GM23338 (cell line): ENCODE data around the gene PCSK6.

Experiments
- EZH2 ChIP-seq: fragments of 200-600 bp; sonication (generic); IDR thresholded peaks from one replicate; pipeline ENCODE4 v1.8.0; 2017; ENCODE audit warnings: antibody characterized with exemption, mild to moderate bottlenecking, low read depth; ENCODE audit not compliant: unreplicated experiment
- JUNB ChIP-seq: IDR thresholded peaks from one replicate; pipeline ENCODE4 v1.6.1; 2016; ENCODE audit warnings: antibody characterized with exemption; ENCODE audit not compliant: unreplicated experiment
- POLR2AphosphoS5 ChIP-seq: IDR thresholded peaks from 2 replicates; pipeline ENCODE4 v1.6.1; 2016; ENCODE audit warnings: antibody characterized with exemption, low read depth
- TF ChIP-seq, protein P1 (sequence below), 2 experiments: fragments of 200-600 bp in 1 of 2; sonication (generic) in 1 of 2; conservative IDR thresholded peaks; 2 replicates each; pipeline versions ENCODE4 v1.5.1 to v1.6.1; 2016 to 2017; ENCODE audit warnings: antibody characterized with exemption in 2 of 2, low read depth in 2 of 2, mild to moderate bottlenecking in 2 of 2, moderate library complexity in 1 of 2
- TF ChIP-seq, protein P2 (sequence below): IDR thresholded peaks from one replicate; pipeline ENCODE4 v1.6.1; 2018; ENCODE audit warnings: antibody characterized with exemption; ENCODE audit not compliant: unreplicated experiment

DNA sequence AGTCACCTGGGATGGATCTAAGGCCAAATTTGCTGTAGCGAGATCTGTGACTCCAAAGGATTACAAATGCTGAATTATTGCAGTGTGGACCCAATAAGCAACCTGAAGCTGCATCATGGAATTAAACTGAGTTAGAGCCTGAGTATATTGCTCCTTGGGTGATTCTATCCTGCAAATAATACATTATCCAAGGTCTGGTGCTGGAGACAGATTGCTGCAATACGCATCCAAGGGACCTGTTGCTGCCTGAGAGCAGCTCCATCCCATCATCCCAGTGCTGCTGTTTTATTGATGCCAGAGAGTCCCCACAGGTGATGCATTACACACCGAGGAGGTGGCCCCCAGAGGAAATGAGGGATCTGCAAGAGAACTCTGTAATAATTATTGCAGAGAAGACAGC lies 31.6 kb upstream of the PCSK6 start:
- TF ChIP-seq EZH2 (no peak), JUNB (no peak), POLR2AphosphoS5 (no peak)
- TF ChIP-seq, protein P1, sequence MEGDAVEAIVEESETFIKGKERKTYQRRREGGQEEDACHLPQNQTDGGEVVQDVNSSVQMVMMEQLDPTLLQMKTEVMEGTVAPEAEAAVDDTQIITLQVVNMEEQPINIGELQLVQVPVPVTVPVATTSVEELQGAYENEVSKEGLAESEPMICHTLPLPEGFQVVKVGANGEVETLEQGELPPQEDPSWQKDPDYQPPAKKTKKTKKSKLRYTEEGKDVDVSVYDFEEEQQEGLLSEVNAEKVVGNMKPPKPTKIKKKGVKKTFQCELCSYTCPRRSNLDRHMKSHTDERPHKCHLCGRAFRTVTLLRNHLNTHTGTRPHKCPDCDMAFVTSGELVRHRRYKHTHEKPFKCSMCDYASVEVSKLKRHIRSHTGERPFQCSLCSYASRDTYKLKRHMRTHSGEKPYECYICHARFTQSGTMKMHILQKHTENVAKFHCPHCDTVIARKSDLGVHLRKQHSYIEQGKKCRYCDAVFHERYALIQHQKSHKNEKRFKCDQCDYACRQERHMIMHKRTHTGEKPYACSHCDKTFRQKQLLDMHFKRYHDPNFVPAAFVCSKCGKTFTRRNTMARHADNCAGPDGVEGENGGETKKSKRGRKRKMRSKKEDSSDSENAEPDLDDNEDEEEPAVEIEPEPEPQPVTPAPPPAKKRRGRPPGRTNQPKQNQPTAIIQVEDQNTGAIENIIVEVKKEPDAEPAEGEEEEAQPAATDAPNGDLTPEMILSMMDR (conservative IDR thresholded peaks at IDR 0.05; ENCODE audit: low read depth in 2 of 2) = no peak
- TF ChIP-seq, protein P2, sequence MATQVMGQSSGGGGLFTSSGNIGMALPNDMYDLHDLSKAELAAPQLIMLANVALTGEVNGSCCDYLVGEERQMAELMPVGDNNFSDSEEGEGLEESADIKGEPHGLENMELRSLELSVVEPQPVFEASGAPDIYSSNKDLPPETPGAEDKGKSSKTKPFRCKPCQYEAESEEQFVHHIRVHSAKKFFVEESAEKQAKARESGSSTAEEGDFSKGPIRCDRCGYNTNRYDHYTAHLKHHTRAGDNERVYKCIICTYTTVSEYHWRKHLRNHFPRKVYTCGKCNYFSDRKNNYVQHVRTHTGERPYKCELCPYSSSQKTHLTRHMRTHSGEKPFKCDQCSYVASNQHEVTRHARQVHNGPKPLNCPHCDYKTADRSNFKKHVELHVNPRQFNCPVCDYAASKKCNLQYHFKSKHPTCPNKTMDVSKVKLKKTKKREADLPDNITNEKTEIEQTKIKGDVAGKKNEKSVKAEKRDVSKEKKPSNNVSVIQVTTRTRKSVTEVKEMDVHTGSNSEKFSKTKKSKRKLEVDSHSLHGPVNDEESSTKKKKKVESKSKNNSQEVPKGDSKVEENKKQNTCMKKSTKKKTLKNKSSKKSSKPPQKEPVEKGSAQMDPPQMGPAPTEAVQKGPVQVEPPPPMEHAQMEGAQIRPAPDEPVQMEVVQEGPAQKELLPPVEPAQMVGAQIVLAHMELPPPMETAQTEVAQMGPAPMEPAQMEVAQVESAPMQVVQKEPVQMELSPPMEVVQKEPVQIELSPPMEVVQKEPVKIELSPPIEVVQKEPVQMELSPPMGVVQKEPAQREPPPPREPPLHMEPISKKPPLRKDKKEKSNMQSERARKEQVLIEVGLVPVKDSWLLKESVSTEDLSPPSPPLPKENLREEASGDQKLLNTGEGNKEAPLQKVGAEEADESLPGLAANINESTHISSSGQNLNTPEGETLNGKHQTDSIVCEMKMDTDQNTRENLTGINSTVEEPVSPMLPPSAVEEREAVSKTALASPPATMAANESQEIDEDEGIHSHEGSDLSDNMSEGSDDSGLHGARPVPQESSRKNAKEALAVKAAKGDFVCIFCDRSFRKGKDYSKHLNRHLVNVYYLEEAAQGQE = no peak
